DND-41 (cell line): Measurements from ENCODE around the gene EEF1AKMT1.

Experiments
- ATAC-seq: fragments of 200-7000 bp; cut with Tn5 transposase; 3 replicates; pipeline ENCODE4 v1.9.1; 2021; ENCODE audit warnings: low read depth; ENCODE audit not compliant: insufficient read depth
- DNase-seq: peaks from one replicate; pipeline ENCODE4 v3.0.0-alpha.2; 2020
- H2AFZ ChIP-seq: 2 replicates; pipeline ENCODE4 v1.6.0; 2012; ENCODE audit warnings: low read depth, low read length
- H3K27ac ChIP-seq: 2 replicates; pipeline ENCODE4 v1.5.1; 2012; ENCODE audit warnings: low read length, inconsistent platforms
- H3K27me3 ChIP-seq: fragments of 200-600 bp; sonication (generic); 2 replicates; pipeline ENCODE4 v1.6.0; 2012; ENCODE audit warnings: low read length, mild to moderate bottlenecking, inconsistent platforms; ENCODE audit not compliant: insufficient read depth, poor library complexity
- H3K36me3 ChIP-seq: 2 replicates; pipeline ENCODE4 v1.5.1; 2012; ENCODE audit warnings: low read length, inconsistent platforms; ENCODE audit not compliant: insufficient read depth
- H3K4me1 ChIP-seq: 2 replicates; pipeline ENCODE4 v1.5.1; 2012; ENCODE audit warnings: mild to moderate bottlenecking, low read length; ENCODE audit not compliant: insufficient read depth
- H3K4me2 ChIP-seq: 2 replicates; pipeline ENCODE4 v1.6.0; 2012; ENCODE audit warnings: mild to moderate bottlenecking, moderate library complexity, low read length, inconsistent platforms; ENCODE audit not compliant: insufficient read depth
- H3K4me3 ChIP-seq, 2 experiments: fragments of 200-600 bp in 1 of 2; shearing (Covaris generic) in 1 of 2; 2 replicates each; pipeline ENCODE4 v1.5.1; 2012 to 2016; ENCODE audit warnings: inconsistent platforms in 2 of 2, low read length in 2 of 2, mild to moderate bottlenecking in 2 of 2, low read depth in 1 of 2, moderate library complexity in 1 of 2
- H3K79me2 ChIP-seq: 2 replicates; pipeline ENCODE4 v1.6.0; 2012; ENCODE audit warnings: low read length, inconsistent platforms; ENCODE audit not compliant: insufficient read depth
- H3K9ac ChIP-seq: 2 replicates; pipeline ENCODE4 v1.6.0; 2012; ENCODE audit warnings: low read depth, mild to moderate bottlenecking, inconsistent platforms, low read length, moderate library complexity
- H3K9me3 ChIP-seq: 2 replicates; pipeline ENCODE4 v1.5.1; 2012; ENCODE audit warnings: low read length, moderate library complexity, mild to moderate bottlenecking, inconsistent platforms; ENCODE audit not compliant: insufficient read depth, severe bottlenecking
- H4K20me1 ChIP-seq: 2 replicates; pipeline ENCODE4 v1.6.0; 2012; ENCODE audit warnings: low read length; ENCODE audit not compliant: insufficient read depth
- EZH2 ChIP-seq: IDR thresholded peaks from 3 replicates; pipeline ENCODE4 v1.6.1; 2012; ENCODE audit warnings: borderline replicate concordance, low read depth, mild to moderate bottlenecking, moderate library complexity, low read length, inconsistent platforms; ENCODE audit not compliant: severe bottlenecking
- TF ChIP-seq, protein P1 (sequence below): IDR thresholded peaks from 2 replicates; pipeline ENCODE4 v1.5.1; 2012; ENCODE audit warnings: borderline replicate concordance, low read length, moderate library complexity, mild to moderate bottlenecking; ENCODE audit not compliant: poor library complexity, severe bottlenecking; ENCODE audit errors: extremely low read depth

Gene EEF1AKMT1

DNA sequence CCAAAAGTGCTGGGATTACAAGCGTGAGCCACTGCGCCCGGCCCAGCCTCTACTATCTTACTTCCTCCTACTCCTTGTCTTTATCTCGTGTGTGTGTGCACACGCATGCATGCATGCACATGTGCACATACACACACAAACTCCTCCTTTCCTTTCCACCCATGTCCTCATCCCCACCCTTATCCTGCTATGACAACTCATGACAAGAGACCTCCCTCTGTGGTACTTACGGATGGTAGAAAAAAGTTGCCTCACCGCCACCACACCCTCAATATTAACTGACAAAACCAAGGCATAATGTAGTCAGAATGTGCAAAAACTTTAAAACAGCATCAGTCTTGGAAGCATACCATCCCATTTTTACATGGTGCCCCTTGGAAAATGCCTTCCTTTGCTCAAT is 15.9 kb upstream of the EEF1AKMT1 start:
- H3K36me3 ChIP-seq, result peaks cover 69% of the 10 kb centered on the region

DNA sequence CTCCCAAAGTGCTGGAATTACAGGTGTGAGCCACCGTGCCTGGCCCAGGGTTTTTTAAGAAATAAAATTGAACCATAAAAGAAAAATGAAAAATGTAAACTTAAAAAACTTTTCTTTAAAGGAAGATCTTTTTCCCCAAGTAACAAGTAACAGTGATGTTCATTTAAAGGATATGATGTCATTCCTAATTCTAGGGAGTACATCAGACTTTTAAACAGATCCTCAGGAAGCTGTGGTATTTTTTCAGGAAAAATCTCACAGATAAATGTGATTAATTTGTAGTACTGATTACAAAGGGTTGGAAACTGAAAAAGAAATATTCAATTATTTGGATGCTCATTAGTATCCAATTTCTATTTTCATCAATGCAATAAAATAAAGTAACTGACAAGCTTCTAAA is 14.6 kb upstream of the EEF1AKMT1 start:
- no peak overlapping the region for H3K4me3 ChIP-seq
- peaks cover 66% of the 10 kb centered on the region for H3K36me3 ChIP-seq
- no peak overlapping the region for H3K9ac ChIP-seq
- H3K27me3 ChIP-seq, result no peaks in the 10 kb centered on the region
- H2AFZ ChIP-seq, result no peak overlapping the region
- H4K20me1 ChIP-seq, result no peaks in the 10 kb centered on the region
- DNase-seq, result no peak
- no peak for TF ChIP-seq EZH2
- TF ChIP-seq, protein P1, sequence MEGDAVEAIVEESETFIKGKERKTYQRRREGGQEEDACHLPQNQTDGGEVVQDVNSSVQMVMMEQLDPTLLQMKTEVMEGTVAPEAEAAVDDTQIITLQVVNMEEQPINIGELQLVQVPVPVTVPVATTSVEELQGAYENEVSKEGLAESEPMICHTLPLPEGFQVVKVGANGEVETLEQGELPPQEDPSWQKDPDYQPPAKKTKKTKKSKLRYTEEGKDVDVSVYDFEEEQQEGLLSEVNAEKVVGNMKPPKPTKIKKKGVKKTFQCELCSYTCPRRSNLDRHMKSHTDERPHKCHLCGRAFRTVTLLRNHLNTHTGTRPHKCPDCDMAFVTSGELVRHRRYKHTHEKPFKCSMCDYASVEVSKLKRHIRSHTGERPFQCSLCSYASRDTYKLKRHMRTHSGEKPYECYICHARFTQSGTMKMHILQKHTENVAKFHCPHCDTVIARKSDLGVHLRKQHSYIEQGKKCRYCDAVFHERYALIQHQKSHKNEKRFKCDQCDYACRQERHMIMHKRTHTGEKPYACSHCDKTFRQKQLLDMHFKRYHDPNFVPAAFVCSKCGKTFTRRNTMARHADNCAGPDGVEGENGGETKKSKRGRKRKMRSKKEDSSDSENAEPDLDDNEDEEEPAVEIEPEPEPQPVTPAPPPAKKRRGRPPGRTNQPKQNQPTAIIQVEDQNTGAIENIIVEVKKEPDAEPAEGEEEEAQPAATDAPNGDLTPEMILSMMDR, result no peak
- H3K9me3 ChIP-seq, result no peaks in the 10 kb centered on the region
- H3K4me2 ChIP-seq, result no peak overlapping the region
- H3K4me1 ChIP-seq, result no peaks in the 10 kb centered on the region
- H3K27ac ChIP-seq, result no peak overlapping the region
- no peak for ATAC-seq
- no peaks in the 10 kb centered on the region for H3K79me2 ChIP-seq

More for the DNA sequence above, 15.9 kb upstream of the EEF1AKMT1 start:
- H3K79me2 ChIP-seq, result no peaks in the 10 kb centered on the region
- no peaks in the 10 kb centered on the region for H3K9me3 ChIP-seq
- ATAC-seq (no peak), DNase-seq (no peak)
- H3K27me3 ChIP-seq, result no peaks in the 10 kb centered on the region
- no peak overlapping the region for H3K9ac ChIP-seq
- no peak for TF ChIP-seq EZH2
- H3K4me1 ChIP-seq, result no peaks in the 10 kb centered on the region
- no peaks in the 10 kb centered on the region for H4K20me1 ChIP-seq
- no peak overlapping the region for H3K4me3 ChIP-seq
- no peak overlapping the region for H3K4me2 ChIP-seq
- H3K27ac ChIP-seq, result no peak overlapping the region
- no peak overlapping the region for H2AFZ ChIP-seq

DNA sequence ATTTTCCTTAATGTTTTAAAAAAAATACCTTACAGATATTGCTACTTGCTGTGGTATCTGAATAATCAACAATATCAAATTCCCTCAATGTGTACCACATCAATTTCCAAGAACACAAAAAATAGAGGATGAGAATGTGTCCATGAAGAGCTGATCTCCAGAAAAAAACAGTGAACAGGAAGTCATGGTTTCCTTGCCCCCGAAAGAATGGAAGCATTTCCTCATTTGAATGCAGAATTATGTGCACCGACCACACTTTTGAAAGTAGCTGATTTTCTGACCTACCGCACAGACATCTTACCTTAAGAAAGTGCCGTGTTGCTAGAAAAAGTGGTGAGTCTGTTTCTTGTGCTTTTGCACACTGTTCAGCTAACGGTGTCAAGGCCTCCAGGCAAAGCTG is 13.4 kb upstream of the EEF1AKMT1 start:
- Histone ChIP-seq H3K27ac (no peak overlapping the region), H2AFZ (no peak overlapping the region), H3K4me2 (no peak overlapping the region), H3K79me2 (no peaks in the 10 kb centered on the region), H3K9ac (no peak overlapping the region), H3K9me3 (no peaks in the 10 kb centered on the region), H3K4me3 (no peak overlapping the region), H3K27me3 (no peaks in the 10 kb centered on the region), H3K36me3 (peaks cover 65% of the 10 kb centered on the region), H3K4me1 (no peaks in the 10 kb centered on the region), H4K20me1 (no peaks in the 10 kb centered on the region)
- DNase-seq (no peak), ATAC-seq (no peak)
- TF ChIP-seq EZH2, result no peak
- TF ChIP-seq, protein P1, result no peak

DNA sequence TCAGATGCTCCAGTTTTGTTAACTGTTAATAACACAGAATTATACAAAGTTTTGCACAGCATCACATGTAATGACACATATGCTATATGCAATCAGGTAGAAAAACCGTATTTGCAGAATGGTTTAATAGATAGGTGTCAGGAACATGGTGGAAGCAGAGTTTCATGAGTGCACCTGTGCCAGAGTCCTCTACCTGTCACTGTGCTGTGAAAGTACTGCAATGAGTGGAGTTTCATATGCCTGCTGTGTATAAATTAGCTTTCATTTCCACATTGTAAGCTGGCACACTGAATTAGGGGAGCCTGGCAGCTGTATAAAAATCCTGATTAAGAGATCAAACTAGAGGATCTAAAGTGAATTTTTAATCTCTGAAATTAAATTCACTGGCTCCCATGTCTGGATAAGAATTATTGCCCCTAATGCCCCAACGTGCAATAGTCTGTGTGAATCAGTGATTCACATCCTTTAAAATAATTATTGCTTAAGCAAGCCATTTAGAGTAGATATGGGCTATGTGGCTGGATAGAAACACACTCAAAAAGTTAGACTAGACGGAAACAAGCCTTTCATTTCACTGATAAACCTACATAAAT is 8.5 kb upstream of the EEF1AKMT1 start:
- Histone ChIP-seq H3K79me2 (no peaks in the 10 kb centered on the region), H3K4me3 (no peak overlapping the region), H3K36me3 (peaks cover 45% of the 10 kb centered on the region), H3K4me2 (no peak overlapping the region), H3K9me3 (no peaks in the 10 kb centered on the region), H2AFZ (no peak overlapping the region), H3K27ac (no peak overlapping the region), H4K20me1 (no peaks in the 10 kb centered on the region), H3K9ac (no peak overlapping the region), H3K27me3 (no peaks in the 10 kb centered on the region), H3K4me1 (no peaks in the 10 kb centered on the region)
- ATAC-seq, result no peak
- TF ChIP-seq, protein P1, result no peak
- TF ChIP-seq EZH2, result no peak
- DNase-seq, result no peak
